AG04450 (cell line): ENCODE measurements around the gene SCRN2. TPM values are rescaled to one million over a fixed set of nuclear protein-coding genes. Genes with fewer than 3 reads are reported as not detected.

Experiments
- CTCF ChIA-PET: fragments of 300-600, 350-600 bp; formaldehyde crosslinking; extraction: SDS; loops from one replicate; lab custom pipeline; 2022; ENCODE audit warnings: antibody characterized with exemption, inconsistent platforms; lab: Charles Lee
- POLR2A ChIA-PET: fragments of 350-600 bp; formaldehyde crosslinking; extraction: SDS; loops from one replicate; lab custom pipeline; 2021; ENCODE audit warnings: antibody characterized with exemption, inconsistent platforms; lab: Yijun Ruan, JAX
- DNase-seq: peaks from one replicate; pipeline ENCODE4 v3.0.0-alpha.2; 2011; ENCODE audit warnings: low read depth, low spot score
- H3K27ac ChIP-seq: one replicate; pipeline ENCODE4 v1.5.1; 2012; ENCODE audit warnings: low read depth, low read length, control low read depth
- H3K27me3 ChIP-seq: one replicate; pipeline ENCODE4 v1.6.0; 2012; ENCODE audit warnings: low read length; ENCODE audit not compliant: control insufficient read depth, insufficient read depth
- H3K4me3 ChIP-seq: 2 replicates; pipeline ENCODE4 v1.5.1; 2011; ENCODE audit warnings: mild to moderate bottlenecking, low read depth, low read length, control low read depth
- H3K9me3 ChIP-seq: 2 replicates; pipeline ENCODE4 v1.5.1; 2012; ENCODE audit warnings: low read length; ENCODE audit not compliant: control insufficient read depth, insufficient read depth
- polyA plus RNA-seq: library from polyadenylated mRNA; depleted of rRNA; stranded (reverse); fragments of >200 nt; gene quantifications from 2 replicates; pipeline ENCODE4 v1.2.3, GENCODE V29; 2011
- TF ChIP-seq, protein P1 (sequence below): IDR thresholded peaks from 2 replicates; pipeline ENCODE4 v1.5.1; 2011; ENCODE audit warnings: low read depth, low read length, control low read depth, inconsistent platforms

The SCRN2 gene
- polyA plus RNA-seq, 1 experiment, result 13.3 TPM

DNA sequence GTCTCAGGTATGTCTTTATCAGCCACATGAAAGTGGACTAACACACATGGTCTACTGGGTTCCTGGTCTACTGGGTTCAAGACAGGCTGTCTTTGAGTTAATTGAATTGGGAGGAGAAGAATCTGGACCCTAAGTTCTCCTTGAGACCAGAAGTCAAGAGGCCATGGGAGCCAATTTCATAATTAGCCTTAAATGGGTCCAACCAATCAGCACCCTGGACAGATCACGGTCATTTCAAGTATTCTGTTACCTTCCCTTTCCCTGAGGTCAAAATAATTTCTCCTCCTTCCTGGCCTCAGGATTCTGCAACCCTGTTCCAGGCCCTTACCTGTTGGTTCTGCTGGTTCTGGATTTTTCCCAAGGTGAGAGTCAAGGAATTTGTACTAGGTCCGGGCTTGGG lies 43.3 kb downstream of the SCRN2 start:
- POLR2A ChIA-PET, result no interaction called here
- H3K27ac ChIP-seq, result no peak overlapping the region
- H3K9me3 ChIP-seq, result no peaks in the 10 kb centered on the region; the same call in 1 of the 2 replicates
- CTCF ChIA-PET, result no interaction called here
- H3K27me3 ChIP-seq, result peaks cover 28% of the 10 kb centered on the region
- DNase-seq, result no peak
- TF ChIP-seq, protein P1, sequence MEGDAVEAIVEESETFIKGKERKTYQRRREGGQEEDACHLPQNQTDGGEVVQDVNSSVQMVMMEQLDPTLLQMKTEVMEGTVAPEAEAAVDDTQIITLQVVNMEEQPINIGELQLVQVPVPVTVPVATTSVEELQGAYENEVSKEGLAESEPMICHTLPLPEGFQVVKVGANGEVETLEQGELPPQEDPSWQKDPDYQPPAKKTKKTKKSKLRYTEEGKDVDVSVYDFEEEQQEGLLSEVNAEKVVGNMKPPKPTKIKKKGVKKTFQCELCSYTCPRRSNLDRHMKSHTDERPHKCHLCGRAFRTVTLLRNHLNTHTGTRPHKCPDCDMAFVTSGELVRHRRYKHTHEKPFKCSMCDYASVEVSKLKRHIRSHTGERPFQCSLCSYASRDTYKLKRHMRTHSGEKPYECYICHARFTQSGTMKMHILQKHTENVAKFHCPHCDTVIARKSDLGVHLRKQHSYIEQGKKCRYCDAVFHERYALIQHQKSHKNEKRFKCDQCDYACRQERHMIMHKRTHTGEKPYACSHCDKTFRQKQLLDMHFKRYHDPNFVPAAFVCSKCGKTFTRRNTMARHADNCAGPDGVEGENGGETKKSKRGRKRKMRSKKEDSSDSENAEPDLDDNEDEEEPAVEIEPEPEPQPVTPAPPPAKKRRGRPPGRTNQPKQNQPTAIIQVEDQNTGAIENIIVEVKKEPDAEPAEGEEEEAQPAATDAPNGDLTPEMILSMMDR, result no peak
- H3K4me3 ChIP-seq, result no peak overlapping the region

DNA sequence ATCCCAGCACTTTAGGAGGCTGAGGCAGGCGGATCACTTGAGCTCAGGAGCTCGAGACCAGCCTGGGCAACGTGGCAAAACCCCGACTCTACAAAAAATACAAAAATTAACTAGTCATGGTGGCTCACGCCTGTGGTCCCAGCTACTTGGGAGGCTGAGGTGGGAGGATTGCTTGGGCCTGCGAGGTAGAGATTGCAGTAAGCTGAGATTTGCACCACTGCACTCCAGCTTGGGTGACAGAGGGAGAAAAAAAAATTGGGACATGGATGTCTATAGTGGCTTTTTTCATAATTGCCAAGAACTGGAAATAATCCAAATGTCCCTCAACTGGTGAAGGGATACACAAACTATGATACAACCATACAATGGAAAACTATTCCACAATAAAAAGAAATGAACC lies 48.1 kb downstream of the SCRN2 start:
- Histone ChIP-seq H3K27ac (no peak overlapping the region), H3K27me3 (peaks cover 43% of the 10 kb centered on the region), H3K9me3 (no peaks in the 10 kb centered on the region), H3K4me3 (no peak overlapping the region)
- POLR2A ChIA-PET, result no interaction called here
- CTCF ChIA-PET, result interaction anchor here (1.0 kb wide), 1 partner anchor 9 kb away, joined by 5 read pairs; no protein-coding TSS in a partner anchor
- TF ChIP-seq, protein P1, result no peak
- DNase-seq, result no peak

DNA sequence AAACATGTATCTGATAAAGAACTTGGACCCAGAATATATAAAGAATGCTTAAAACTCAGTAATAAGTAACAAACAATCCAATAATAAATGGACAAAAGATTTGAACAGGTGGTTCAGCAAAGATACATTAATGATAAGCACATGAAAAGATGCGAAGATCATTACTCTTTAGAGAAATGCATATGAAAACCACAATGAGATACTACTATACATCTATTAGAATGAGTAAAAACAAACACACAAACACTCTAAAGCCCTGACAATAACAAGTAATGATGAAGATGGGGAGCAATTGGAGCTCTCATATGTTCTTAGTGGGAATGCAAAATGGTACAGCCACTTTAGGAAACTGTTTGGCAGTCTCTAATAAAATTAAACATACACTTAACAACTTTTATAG lies 48.6 kb downstream of the SCRN2 start:
- no peak overlapping the region for H3K27ac ChIP-seq
- POLR2A ChIA-PET, result no interaction called here
- H3K4me3 ChIP-seq, result no peak overlapping the region
- CTCF ChIA-PET, result interaction anchor here (1.0 kb wide), 1 partner anchor 9 kb away, joined by 5 read pairs; no protein-coding TSS in a partner anchor
- no peak for DNase-seq
- H3K27me3 ChIP-seq, result peaks cover 43% of the 10 kb centered on the region
- H3K9me3 ChIP-seq, result no peaks in the 10 kb centered on the region
- TF ChIP-seq, protein P1, result no peak

DNA sequence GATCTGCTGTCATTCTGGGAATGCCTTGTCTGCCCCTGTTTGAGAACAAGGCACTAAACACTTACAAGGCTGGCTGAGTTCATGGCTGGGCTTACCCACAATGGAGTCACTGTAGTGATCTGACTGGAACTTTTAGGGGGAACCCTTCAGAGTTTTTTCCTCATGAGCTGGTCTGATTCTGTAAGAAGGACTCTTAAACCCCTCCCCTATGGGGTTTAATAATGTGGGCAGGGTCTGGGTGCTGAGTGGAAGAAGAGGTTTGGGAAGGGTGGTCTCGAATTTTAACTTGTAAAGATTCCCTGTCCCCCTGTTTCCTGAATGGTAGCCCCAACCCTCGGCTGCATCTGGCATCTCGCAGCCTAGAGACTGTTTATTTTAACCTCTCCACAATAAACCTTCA lies 50.0 kb downstream of the SCRN2 start:
- Histone ChIP-seq H3K27me3 (peaks cover 43% of the 10 kb centered on the region), H3K27ac (no peak overlapping the region), H3K4me3 (no peak overlapping the region), H3K9me3 (no peaks in the 10 kb centered on the region)
- TF ChIP-seq, protein P1, result no peak
- no peak for DNase-seq
- CTCF ChIA-PET, result no interaction called here
- POLR2A ChIA-PET, result no interaction called here

DNA sequence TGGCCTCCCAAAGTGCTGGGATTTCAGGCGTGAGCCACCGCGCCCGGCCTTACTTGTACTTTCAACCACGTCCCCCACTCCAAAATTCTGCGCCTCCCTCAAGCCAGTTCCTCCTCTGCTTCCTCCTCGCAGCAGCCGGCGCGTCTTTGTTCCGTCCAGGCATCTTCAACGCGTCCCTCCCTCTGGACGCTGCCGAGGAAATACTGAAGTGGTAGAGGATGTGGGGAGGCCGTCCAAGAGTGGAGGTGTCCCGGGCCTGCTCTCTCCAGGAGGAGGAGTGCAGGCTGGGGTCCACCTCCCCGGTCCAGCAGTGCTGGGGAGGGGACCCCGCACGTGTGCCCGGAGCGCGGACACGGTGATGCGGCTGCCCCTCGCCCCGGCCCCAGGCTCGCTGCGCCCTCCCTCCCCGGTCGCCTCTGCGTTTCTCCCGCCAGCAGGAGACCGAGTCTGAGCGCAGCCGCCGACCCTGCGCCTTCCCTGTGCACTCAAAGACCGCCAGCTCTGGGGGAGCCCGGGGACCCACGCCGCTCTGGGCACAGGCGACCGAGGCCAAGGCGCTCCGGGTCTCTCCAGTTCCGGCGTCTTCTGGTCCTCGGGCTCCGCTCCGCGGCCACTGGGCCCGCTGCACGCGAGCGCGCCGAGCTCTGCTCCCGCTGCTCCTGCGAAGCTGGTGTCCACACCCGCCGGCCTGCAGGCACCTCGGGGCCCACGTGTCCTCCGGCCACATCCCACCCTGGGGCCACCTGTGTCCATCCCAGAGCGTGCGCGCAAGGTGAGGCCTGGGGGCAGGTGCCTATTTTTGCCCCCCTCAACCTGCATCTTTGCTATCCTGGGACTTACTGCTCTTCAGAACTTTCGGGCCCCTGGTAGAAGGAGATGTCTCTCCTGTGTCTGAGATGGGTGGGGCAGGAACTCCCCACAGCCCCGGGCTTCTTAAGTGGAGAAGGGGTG lies 51.2 kb downstream of the SCRN2 start:
- Histone ChIP-seq H3K4me3 (peak overlapping the region; percentile 34; the same call in 1 of the 2 replicates), H3K27me3 (peaks cover 40% of the 10 kb centered on the region), H3K27ac (no peak overlapping the region), H3K9me3 (no peaks in the 10 kb centered on the region)
- no peak for DNase-seq
- CTCF ChIA-PET, result interaction anchor here (0.6 kb wide), 2 partner anchors 92 to 109 kb away, joined by 3 read pairs; no protein-coding TSS in a partner anchor
- POLR2A ChIA-PET, result interaction anchor here (0.6 to 0.7 kb wide), 2 partner anchors 118 to 937 kb away, joined by 3 to 4 read pairs; no protein-coding TSS in a partner anchor
- TF ChIP-seq, protein P1, result peak; percentile 52
